Measurements from ENCODE around the gene TTLL7. TPM values are rescaled to one million over a fixed set of nuclear protein-coding genes. Genes with fewer than 3 reads are reported as not detected.

The TTLL7 gene
- total and polyA plus RNA-seq, 9 of the 15 experiments (the other 6 are each of a cell fraction or from before 2014, with no cell fraction given), result 0.63 to 2.6 (median 1.7) TPM

- POLR2A ChIA-PET, result interaction anchor here (0.6 kb wide), 1 partner anchor 138 kb away, joined by 3 read pairs; no protein-coding TSS in a partner anchor
Measured at GRCh38 chr1:83822208-83822607, 176.7 kb downstream of the TTLL7 start.

More at GRCh38 chr1:83822208-83822607, 176.7 kb downstream of the TTLL7 start:
- intact Hi-C loops (cut with micrococcal nuclease), result no loop called here
- TF ChIP-seq TGIF2 (CRISPR knock-in tag; IDR thresholded peaks at IDR 0.05) (no peak), RNF2 (IDR thresholded peaks at IDR 0.05) (no peak), HSF4 (CRISPR knock-in tag; IDR thresholded peaks at IDR 0.05; ENCODE audit: borderline replicate concordance) (no peak), PHF21A (IDR thresholded peaks at IDR 0.05; ENCODE audit: borderline replicate concordance, low read depth) (no peak), ARID3B (CRISPR knock-in tag; IDR thresholded peaks at IDR 0.05; ENCODE audit: borderline replicate concordance) (no peak)
- Histone ChIP-seq H3K36me3 (ENCODE audit: control insufficient read depth, insufficient read depth, low read length) (no peaks in the 10 kb centered on the region), H3K4me3 (no peak overlapping the region), H3K4me2 (ENCODE audit: insufficient read depth, low read length) (no peak overlapping the region), H3K27me3 (ENCODE audit: control insufficient read depth in 2 of 2, insufficient read depth in 2 of 2, low read length in 2 of 2) (no peaks in the 10 kb centered on the region), H3K79me2 (ENCODE audit: control insufficient read depth, insufficient read depth, low read length) (no peaks in the 10 kb centered on the region), H3K9ac (ENCODE audit: insufficient read depth in 1 of 2, low read depth in 2 of 2, low read length in 2 of 2) (no peak overlapping the region), H3K9me1 (ENCODE audit: control insufficient read depth, insufficient read depth, low read length) (no peaks in the 10 kb centered on the region), H3K4me1 (replicated peaks in 1 of 2; ENCODE audit: control insufficient read depth in 2 of 2, insufficient read depth in 2 of 2, low read length in 2 of 2) (no peaks in the 10 kb centered on the region; a peak in 1 of 5 replicates), H2AFZ (ENCODE audit: low read depth, low read length) (no peak overlapping the region), H3K27ac (ENCODE audit: extremely low read depth, low read depth, low read length) (no peak overlapping the region), H4K20me1 (replicated peaks; ENCODE audit: control insufficient read depth, insufficient read depth, low read length) (no peaks in the 10 kb centered on the region), H3K9me3 (replicated peaks; ENCODE audit: control insufficient read depth, insufficient read depth, low read depth, low read length) (no peaks in the 10 kb centered on the region)
- CTCF ChIA-PET (ENCODE audit: low intra/inter-chr PET ratio), result no interaction called here
- ATAC-seq (no peak), DNase-seq (ENCODE audit: extremely low read depth in 1 of 4, low spot score in 3 of 4) (no peak), FAIRE-seq (no peak)
- 0% methylated on average over 3 of the region's 3 CpGs for WGBS (ENCODE audit: insufficient coverage, low coverage, missing lambda C conversion rate)
- in situ Hi-C loops (cut with MboI), result no loop called here
- BruUV-seq (replicated peaks), result no TSS peak
